ENCODE measurements around the gene CDK5.

Gene CDK5

DNA sequence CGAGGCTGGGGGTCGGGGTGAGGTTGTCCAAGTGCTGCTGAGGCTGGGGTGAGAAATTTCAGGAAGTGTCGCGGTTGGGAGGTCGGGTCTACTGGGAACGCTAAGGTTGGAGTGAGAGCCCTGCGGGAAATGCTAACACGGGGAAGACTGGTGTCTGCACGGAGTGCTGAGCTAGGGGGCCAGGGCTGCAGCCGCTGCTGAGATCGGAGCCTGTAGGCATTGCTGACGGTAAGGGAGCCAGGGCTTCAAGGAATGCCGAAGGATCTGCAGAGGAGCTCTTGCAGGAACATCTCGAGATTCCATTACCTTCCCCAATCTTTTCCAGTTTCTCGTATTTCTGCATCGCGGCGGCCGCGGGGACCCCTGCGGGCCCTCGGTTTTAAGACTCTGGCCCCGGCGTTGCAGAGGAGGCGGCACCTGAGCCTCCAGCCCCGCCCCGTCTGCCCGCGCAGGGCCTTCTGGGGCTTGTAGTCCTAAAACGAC lies at the start of gene CDK5:
CDK5 (minus strand) TSS at position 392 of the 483 bp plus-strand sequence; CDS start at position 343, 49 bp downstream.
- DNase-seq = no peak

DNA sequence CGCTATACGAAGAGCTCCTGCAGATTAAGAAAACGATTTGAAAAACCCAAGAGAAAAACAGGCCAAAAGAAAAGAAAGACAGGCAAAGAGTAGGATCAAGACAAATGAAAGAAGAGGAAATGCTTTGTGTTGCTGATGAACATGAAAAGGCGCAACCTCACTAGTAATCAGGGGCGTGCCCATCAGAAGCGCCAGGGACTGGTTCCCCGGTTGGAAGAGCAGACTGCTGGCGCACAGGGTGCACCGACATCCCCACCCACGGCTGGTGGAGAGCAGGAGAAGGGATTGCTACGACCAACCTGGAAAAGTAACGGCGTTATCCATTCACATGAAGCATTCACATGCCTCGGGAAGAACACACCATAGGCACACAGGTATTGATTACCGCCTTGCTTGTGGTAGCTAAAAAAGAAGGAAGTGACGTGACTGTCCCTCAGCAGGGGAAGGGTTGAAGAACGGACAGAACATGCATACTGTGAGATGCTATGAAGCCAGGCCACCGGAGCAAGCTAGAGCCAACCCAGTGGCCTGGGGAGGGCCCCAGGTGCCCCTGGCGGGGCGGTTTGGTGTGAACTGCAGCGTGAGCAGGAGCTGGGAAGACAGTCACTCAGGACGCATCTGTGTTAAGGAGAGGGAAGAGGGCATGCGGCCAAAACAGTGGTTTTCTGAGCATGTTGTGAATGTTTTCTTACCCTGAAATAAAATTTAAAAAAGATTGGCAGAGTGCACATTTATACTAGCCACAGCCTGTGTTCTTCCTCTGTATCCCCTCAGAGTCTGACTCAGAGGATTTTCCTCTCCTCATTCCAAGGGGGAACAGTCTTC lies 46.9 kb upstream of the CDK5 start:
- no peak for DNase-seq

DNA sequence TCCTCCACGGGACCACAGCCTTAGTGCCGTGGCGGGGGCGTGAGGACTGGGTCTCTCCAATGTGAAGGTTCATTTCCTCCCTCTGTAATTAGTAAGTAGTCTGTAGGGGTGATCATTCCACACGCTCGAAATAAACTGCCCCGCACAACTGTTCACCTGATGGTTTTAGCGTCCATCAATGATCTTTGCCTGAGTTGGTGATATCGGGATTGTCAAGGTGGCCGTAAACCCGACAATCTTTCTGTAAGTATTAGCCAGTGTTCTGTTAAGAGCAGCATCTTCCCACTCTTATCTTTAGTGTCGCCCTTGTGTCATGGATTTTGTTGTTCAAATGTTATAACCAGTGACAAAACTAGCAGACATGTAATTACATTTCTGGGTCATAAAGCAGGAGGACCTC lies 46.3 kb upstream of the CDK5 start:
- DNase-seq = no peak

DNA sequence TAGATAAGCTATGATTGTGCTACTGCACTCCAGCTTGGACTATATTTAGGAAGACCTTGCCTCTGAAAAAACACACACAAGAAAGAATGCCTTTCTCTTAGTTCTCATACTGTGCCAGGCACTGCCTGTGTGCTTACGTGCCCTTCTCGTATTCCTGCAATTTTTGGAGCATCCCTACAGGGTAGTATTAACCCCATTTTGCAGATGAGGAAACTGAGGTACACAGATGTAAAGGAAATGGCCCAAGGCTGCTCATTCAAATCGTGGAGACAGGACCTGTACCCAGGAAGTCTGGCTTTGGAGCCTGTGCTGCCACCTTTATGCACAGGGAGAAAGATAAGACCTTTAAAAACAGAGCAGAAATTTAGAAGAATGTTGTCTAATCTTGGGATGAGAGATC lies 45.3 kb upstream of the CDK5 start:
- no peak for DNase-seq

DNA sequence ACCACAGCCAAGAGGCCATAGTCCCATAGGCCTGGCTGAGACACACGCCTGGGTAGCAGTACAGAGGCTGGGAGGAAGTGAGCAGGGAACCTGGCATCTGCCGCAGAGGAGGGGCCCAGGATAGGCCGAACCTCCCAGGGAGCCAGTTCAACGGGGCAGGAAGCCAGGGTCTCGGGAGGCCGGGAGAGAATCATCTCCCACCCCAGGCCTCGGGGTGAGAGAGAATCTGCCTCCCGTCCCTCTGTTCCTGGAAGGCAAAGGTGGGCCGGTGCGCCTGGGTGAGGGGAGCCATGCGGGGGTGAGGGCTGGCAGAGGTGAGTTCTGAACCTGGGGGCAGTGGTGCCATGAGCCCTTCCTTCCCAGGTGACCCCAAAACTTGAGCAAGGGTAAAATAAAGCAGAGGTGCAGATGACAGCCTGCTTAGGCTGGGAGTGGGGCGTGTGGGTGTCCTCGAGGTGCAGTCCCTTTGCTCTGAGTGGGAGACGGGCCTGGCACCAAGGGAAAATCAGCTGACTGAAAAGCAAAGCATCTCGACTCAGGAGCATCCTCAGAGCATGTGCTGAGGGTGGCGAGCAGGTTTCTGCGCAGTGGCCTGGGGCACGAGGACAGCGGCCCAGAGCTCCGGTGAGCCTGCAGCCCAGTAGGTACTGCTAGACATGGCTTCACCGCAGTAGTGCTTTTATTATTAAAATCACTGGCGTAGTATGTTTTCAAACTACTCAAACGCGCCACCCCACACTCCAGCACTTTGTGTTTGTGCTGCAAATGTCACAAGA lies 44.1 kb upstream of the CDK5 start:
- no peak for DNase-seq

DNA sequence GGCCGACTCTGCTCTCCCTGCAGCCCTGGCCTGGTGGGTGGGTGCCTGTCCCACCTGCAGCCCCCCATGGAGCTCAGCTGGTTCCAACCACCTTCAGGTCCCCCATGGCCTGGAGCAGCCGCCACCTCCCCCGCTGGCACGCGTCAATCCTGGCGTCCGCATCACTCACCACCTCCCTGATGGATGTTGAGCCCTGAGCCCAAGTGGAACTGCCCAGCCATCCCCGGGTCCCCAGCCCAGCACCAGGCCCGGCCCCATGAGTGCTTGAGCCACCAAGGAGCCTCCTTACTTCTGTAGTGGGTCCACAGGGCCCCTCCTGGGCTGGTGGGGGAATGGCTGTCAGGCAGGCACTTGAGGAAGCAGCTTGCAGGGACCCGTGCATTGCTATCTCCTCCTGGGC lies 43.2 kb upstream of the CDK5 start:
- DNase-seq = no peak

DNA sequence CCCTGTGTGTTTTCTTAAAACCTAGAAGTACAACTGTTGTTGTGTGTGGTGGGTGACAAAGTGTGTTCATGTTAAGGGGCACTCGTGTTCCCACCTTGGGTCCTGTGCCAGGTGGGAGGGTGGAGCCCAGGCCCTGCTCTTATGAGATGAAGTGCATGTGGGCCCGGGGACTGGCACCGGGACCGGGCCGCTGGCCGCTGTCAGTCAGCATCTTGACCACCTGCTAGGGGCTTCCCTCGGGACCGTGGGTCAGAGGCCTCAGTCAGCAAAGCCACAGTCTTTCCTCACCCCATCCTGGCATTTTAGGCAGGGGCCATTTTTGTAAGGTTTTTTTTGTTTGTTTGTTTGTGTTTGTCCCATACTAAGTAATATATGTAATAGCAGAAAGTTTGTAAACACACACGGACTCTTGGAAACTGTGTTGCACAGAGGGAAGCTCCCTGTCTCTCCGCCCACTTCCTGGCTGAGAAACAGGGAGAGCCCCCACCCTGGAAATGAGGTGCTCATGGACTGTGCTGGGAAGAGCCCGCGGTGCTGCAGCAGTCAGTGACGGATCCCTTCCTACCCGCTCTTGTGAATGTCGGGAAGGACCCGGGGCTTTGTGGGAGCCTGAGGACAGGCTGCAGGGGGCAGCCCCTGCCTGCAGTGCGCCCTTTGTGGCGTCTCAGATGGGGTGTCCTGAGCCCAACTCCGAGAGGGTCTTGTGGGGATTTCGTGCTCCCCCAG lies 42.0 kb upstream of the CDK5 start:
- DNase-seq = no peak

DNA sequence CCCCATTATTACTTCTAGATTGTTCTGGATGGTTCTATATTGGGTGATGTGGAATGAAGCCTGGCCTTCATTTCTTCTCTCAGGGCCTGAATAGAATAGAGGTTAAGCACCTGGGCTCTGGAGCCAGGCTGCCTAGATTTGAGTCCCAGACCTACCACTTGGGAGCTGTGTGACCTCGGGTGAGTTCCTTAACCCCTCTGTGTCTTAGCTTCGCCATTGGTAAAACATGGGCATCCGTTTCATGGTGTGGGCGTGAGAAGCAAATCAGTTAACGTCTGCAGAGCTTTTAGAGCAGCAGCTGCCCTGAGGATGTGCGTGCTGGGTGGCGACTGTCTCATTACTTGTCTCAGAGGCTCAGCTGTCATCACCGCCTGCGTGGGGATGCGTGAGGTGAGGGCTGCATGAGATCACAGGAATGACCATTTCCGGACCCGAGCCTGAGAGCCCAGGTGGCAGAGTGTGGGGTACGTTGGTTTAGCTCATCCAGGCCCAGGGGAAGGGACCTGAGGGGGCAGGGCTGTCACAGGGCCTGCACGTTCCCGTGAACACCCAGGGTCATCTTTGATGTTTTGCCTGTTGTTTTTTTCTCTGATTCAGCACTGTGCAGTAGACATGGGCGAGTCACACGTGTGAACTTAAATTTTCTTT lies 38.3 kb upstream of the CDK5 start:
- DNase-seq = no peak

DNA sequence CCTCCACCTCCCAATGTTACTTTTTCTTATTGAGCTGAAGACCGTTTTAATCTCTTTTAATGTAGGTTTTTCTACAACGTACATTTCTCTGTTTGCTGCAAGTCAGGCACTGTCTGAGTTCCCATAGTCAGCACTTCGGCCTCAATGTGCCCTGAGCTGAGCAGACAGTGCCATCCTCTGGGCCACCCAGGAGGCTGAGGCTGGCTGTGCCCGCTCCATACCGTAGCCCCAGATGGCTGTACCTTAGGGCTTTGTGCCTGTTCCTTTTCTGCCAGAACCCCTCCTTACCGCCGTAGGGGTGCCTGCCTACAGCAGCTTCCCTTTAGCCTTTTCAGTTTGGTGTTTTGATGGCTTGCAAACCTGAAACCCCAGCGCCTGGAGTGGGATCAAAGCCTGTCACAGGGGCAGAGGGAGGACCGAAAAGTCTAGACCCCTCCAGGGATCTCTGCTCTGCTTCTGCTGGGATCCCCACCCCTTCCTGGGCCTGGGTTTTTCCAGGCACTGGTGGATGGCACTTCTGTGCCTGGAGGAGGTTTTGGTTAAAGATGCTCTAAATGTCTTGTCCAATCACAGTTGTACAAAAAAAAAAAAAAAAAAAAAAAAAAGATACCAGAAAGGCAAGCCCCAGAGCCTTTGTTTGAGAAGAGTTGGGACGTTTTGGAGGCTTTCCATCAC lies 37.6 kb upstream of the CDK5 start:
- no peak for DNase-seq

DNA sequence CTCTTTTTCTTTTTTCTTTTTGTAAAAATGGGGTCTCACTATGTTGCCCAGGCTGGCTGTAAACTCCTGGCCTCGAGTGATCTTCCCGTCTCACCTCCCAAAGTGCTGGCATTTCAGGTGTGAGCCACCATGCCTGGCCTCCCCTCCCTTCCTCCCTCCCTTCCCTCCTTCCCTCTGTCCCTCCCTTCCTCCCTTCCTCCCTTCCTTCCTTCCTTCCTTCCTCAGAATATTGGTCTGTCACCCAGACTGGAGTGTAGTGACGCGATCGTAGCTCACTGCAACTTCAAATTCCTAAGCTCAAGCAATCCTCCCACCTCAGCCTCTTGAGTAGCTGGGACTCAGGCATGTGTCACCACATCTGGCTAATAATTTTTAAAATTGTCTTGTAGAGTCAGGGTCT lies 37.0 kb upstream of the CDK5 start:
- DNase-seq = no peak

DNA sequence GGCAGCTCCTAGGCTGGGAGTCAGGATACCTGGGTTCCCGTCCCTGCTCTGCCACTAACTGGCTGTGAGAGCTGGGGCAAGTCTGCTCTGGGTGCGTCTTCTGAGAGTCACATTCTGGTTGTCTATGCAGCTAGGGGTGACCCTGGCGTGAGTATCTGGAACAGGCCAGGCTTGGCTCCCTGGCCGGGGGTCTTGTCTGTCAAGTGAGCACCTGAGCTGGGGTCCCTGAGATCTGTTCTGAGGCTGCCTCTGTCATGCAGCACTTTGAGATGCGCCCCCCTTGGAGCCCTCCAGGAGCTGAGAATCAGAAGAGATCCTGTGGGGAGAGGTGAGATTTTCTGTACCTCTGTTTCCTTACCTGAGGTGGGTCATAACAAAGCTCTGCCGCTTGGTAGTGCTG lies 36.1 kb upstream of the CDK5 start:
- DNase-seq = no peak

DNA sequence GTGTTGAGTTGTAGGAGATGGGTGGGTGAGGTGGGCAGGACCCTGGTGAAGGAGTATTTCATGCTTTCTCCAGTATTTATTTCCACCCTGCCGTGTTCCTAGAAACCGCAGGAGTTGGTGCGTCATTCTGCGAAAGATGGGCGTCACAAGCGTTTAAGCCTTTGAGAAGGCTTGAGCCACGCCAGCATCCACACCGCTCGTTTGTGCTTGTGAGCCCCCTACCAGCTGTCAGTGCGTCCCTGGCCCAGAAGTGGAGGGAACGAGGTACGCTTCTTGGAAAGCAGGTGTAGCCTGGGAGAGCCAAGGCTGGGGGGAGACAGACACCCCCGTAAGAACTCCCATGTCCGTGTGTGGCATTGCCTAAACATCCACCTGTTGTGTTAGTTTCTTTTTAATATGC lies 34.3 kb upstream of the CDK5 start:
- no peak for DNase-seq

DNA sequence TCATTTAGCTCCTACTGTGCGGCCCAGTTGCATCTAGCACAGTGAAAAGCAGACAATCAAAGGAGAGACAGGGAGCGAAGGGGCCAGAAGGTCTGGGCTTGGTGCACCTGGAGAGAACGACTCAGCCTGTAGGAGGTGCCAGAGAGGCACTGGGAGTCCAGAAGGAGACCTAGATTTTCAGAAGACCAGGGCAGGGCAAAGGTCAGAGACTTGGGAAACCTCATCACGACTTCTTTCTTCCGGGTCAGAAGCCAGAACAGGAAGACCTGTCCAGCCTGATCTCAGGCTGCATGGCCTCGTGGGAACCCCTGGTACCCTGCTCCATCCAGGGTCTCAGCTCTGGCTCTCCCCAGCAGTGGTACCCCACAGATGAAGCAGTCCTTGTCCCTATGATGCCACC lies 33.7 kb upstream of the CDK5 start:
- no peak for DNase-seq

DNA sequence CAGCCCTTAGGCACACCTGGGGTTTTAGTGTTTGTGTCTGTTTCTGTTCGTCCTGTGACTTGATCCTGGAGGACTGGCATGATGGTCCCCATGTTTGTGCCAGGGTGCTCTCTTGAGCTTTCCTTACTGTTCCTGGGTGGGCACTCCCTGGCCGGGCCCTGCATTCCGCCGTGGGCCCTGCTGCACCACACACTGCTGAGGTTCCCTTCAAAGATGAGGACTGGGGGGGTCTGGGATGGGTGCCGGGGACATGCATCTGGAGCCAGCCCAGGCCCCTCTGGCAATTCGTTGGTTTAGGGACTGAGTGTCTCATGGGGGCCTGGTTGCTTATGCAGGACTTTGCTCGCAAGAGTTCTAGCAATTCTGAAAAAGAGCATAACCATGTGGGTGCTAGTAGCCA lies 33.3 kb upstream of the CDK5 start:
- DNase-seq = no peak

DNA sequence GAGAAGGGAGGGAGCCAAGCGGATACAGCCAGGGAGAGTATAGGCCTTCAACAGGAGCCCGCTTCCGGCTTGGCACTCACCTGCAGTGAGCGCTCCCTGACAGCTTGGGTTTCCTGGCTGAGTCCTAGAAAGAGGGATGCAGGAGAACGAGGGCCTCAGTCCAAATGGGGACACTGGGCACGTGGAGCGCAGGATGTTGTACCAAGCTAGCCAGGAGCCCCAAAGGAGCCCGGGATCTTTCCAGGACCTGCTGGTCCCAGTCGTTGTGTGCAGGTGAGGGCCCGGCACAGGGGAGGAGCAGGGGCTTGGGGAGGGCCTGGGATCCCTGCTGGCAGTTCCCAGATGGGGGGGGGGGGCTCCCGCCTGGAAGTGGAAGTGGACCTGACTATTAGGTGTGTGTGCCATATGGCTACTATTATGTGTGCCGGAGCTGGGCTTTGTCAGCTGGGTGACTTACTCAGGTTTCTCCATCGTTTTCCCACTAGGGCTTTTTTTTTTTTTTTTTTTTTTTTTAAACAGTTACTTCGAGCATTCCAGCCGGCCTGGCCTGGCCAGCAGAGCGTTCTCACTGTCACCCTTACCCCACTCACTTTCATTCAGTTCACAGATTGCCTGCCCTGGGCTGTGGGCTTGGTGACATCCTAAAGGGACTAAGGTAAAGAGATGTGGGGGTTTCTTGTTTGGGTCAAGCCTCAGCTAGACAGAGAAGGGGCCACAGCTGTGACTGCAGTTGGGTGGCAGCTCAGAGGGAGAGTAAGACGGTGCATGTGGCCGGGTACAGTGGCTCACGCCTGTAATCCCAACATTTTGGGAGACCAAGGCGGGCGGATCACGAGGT lies 32.4 kb upstream of the CDK5 start:
- DNase-seq = no peak

DNA sequence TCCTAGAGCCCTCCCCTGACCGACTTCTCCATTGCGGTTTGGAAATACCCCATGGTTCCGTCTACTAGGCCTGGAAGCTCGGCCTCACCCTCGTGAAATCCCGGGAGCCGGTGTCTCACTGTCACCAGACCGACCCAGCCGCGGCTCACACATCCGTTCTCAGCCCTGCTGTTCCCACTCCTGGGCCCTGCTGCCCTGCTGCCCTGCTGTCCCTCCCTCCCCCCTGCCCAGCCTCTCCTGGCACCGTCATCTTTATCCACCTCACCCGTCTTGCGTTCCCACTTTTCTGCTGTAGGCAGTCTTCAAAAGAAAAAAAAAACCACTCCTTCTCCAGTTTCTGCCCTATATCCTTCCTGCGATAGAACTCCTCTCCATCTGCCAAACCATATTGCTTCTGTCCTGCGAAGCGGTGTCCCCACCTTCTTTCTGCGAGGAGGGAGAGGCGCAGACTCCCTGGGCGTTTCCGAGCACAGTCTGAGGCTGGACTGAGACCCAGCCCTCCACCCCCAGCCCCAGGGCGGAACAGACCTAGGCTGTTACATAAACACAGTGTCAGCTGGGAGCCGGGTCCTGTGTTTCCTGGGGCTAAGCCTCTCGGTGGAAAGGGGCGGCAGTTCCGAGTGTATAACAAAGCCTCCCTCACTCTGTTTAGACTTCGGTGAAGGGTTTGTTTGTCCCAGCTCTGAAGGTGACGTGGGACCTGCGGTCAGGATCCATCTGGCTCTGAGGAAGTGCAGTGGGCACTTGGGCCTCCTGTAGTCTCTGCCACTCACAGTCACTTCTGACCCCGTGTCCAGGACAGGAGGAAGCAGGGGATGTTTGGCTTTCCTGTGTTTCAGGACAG lies 31.4 kb upstream of the CDK5 start:
- DNase-seq = peak in 25 of 56 donors; percentile 8 to 48 (median 20)

DNA sequence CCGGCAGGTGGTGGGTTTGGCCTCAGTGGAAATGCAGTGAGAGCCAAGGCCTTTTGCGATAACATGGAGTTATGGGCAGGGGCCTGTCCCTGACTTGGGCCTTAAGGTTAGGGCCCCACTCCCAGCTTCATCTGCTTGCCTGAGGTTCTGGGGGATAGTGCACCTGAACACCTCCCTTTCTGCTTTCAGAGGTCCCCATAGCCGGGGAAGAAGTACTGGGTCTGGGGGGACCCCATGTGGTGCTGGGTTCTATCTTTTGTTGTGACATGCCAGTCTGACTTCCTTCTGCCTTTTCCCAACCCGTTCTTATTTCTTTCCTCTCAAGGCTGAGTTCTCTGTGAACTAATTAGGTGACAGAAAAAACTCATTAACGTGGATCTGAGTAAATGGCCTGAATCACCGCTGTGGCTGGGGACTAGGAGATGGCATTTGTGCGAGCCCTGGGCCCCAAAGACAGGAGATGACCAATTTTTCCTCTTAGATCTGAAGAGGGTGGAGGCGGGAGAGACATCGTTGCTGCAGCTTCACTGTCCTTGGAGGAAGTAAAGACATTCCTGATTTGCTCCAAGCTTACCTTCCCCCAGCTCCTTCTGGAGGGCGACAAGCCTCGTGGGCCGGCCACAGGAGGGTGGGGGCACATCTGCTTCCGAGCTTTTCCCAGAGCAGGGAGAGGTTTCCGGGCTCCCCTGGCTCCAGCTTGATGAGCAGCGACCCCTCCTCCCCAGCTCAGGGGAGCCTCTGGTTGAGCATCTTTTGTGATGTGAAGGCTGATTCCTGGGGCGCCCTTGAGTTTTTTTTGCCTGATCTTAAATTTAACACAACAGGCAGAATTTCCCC lies 30.5 kb upstream of the CDK5 start:
- peak in 1 of 56 donors; percentile 9 for DNase-seq

All from nucleus accumbens (tissue), 56 donors.